ENCODE data around the gene PGA5.

- TF ChIP-seq HDGF (IDR thresholded peaks at IDR 0.05; ENCODE audit: borderline replicate concordance) (no peak), SP1 (IDR thresholded peaks at IDR 0.05) (no peak)
These were observed 32.5 kb downstream of the PGA5 start for GRCh38 chr11:61273178-61274078.

All from HEK293T (cell line).